Medulla oblongata (tissue), 1 donor: ENCODE measurements around the gene ITGA11.
"Not testable (repeated sequence)": the region's sequence is repeated elsewhere in the genome, so short reads cannot be mapped to it uniquely, and the experiment has no call there.

Experiments used
- DNase-seq: peaks from one replicate; pipeline ENCODE4 v3.0.0-alpha.2; 2015; ENCODE audit errors: extremely low spot score

Gene ITGA11

GRCh38 chr15:68425428-68426060 is 6.4 kb downstream of the ITGA11 start:
- no peak for DNase-seq

- DNase-seq, result no peak
Measured at GRCh38 chr15:68424754-68425390, 7.1 kb downstream of the ITGA11 start.

DNA sequence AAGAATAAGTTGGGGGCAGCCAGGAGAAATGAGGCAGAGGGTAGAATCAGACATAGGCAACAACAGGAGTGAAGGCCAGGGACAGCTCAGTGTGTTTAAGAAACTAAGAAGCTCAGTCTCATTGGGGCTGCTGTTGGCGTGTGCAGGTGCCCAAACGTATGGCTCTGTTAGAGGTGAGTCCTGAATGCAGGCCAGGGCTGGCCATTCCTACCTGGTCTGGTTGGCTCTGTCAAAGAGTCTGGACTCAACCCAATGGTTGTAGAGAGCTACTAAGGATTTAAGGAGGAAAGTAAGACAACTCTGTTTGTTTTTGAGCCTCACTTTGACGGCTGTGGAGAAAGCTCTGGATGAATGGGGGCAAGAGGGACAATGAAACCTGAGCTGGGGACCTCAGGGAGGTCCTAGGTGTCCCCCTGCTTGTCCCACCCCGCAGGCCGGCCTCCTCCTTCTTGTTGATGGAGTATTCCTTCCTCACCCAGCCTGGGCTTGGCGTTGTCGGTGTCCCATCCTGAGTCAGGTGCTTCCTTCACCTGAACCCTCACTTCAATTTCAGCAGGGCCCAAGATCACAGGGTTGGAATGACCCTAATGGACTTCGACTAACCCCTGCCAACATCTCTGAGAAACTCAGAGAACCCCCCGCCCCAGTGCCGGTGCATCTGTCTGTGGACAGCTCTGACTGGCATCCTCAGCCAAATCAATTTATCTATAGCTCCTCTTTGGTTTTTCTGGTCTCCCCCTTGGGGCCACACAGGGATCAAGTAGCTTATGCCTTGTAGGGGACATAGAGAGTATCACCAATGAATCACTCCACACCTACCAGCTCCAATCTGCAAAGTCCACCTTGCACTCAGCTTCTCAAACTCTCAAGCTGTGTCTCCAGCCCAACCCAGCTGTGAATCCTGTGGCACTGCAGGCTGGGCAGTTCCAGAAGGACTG is 8.3 kb downstream of the ITGA11 start:
- DNase-seq, result no peak

DNA sequence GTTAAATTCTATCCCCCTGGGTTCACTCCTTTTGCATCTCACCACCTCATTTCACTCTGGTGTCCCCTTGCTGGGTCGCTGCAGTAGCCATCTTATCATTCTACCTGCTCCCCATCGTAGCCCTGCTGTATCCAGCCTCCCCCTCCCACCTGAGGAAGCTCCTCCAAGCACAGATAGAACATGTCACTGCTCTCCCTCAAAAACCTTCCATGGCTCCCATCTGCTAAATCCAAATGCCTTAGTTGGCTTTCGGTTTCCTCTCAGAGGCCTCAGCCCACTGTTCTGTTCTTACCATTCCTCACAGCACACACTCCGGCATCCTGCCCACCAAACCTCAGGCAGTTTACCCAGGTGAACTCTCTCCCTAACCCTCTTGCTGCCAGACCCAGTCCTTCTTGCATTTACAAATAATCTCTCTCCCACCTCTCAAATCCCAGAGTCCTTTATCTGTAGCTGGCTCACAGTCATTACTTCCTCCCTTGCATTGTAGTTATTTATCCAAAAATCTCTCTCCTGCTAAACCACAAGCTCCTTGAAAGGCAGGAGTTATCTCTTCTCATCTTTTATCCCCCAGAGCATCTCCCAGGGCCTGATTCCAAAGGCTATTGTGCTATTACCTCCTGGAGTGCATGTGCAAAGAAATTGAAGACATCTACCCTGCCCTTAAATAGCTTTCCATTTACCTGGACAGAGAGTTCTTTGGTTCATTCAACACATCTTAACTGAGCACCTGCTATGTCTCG is 9.4 kb downstream of the ITGA11 start:
- not testable (repeated sequence) for DNase-seq

- no peak for DNase-seq
Measured at GRCh38 chr15:68421798-68422402, 10.1 kb downstream of the ITGA11 start.

DNA sequence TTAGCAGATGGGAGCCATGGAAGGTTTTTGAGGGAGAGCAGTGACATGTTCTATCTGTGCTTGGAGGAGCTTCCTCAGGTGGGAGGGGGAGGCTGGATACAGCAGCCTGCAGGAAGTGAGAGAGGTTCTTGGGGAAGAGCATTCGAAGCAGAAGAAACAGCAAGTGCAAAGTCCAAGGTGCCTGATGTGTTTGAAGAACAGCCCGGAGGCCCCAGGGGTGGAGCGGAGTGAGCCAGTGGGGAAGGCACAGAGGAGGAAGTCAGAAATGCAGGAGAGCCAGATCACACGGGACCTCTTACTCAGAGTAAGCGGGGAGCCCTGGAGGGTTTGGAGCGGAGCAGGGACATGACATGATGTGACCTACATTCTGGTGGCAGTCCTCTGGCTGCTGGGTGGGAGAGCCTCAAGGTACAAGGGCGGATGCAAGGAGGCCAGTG is 10.8 kb downstream of the ITGA11 start:
- DNase-seq, result no peak

DNA sequence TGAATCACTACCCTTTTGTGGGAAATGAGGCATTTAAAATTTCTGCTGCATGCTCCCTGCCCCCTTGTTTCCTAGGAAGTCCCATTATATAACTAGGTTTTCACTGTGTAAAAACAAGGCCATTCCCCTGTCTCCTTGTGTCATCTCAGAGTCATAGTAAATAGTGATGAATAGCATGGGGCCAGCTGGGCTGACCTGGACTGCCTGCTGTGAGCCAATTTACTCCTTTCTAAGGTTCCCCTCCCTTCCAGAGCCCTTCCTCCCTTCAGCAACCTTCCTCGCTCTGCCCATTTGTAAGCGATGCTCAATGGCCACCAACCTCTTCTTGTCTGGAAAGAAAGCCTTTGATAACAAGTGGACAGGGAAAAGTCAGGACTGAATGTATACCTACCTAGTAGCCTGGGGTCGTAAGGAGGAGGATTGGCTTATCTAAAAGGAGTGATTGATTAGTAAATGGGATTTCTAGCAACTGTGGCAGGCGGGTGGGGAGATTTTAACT is 11.7 kb downstream of the ITGA11 start:
- no peak for DNase-seq

GRCh38 chr15:68419301-68420175 is 12.4 kb downstream of the ITGA11 start:
- no peak for DNase-seq

- no peak for DNase-seq
Measured at GRCh38 chr15:68418611-68419161, 13.3 kb downstream of the ITGA11 start.

DNA sequence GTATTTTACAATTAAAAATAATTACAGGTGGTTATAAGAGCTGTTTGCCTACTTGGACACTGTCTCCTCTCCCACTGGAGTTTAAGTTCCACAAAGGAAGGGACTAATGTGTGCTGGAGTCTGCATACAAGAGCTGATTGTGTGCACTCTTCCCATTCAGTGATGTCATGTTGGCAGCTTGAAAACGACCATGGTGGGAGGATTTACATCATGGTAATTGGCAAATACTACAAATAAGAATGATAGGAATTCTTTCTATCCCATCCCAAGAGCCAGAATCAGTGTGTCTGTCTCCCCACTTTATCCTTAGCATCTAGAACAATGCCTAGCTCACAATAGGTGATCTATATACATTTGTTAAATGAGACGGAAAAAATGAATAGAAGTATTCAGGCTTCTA is 14.1 kb downstream of the ITGA11 start:
- no peak for DNase-seq

DNA sequence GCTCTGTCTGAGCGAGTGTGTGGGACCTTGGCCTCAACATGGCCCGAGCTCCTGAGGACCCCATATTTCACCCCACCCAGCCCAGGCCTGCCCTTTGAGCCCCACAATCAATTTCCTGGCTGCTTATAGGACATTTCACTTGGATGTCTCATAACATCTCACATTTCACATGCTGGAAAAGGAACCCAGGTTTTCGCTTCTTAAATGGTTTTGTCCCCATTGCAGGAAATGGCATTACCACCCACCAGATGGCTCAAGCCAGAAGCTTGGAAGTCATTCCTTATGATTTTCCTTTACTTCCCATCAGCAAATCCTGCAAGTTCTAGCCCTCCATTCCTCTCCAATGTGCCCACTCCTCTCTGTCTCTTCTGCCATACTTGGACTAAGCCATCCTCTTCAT is 14.9 kb downstream of the ITGA11 start:
- DNase-seq, result no peak

DNA sequence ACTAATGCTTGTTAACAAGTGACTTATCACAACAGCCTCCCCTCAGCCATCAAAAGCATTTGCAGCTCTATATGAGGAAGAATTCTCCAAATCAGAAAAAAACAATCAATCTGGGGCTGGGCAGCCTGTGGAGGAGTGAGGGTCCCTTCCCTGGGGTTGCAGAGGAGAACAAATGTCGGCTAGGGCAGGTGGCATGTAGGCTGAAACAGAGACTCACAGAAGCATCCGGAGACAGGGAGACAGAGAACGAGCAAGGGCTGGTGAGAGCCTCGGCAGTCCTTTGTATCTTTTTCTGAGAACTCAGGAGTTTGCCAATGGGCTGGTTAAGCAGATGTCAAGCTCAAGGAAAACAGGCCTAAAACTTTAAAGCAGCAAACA is 15.8 kb downstream of the ITGA11 start:
- DNase-seq, result no peak

GRCh38 chr15:68415501-68416157 is 16.3 kb downstream of the ITGA11 start:
- DNase-seq, result no peak

DNA sequence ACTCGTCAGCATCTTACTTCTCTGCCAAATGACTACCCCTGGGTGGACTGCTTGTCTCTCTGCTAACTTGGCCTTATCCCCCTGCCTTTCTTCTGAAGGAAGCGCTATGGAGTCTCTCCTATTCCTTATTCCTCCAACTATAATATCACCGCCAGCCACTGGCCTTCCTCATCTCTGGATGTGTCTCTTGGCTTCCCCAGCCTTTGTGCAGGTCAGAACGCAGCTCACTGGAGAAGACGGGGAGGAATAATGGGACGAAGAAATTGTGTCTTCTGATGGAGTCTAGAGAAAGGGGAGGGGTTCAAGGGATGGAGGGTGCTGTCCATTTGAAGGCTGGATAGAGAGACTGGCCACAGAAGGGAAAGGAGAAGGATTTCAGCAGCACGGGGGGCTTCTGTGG is 16.9 kb downstream of the ITGA11 start:
- no peak for DNase-seq

DNA sequence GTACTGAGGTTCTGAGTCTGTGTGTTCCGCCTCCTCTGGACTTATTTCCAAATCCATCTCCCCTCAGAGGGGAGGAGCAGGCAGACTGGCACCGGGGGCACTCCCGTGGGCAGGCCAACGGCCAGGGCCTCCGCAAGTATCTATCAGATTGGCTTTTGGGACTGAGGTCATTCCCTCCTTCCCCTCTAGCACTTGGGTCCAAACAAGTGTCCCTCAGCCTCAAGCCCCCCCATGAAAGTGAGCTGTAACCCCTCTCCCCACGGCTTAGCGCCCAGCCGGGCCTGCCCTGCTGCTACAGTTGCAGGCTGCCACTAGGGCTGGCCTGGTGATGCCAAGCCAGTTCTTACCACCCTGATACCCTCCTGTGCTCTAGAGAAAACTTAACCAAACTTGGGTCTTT is 17.4 kb downstream of the ITGA11 start:
- DNase-seq, result no peak

GRCh38 chr15:68414206-68414555 is 17.8 kb downstream of the ITGA11 start:
- DNase-seq, result no peak

GRCh38 chr15:68413363-68414205 is 18.4 kb downstream of the ITGA11 start:
- no peak for DNase-seq

- DNase-seq, result no peak
Measured at GRCh38 chr15:68412218-68412617, 19.7 kb downstream of the ITGA11 start.

DNA sequence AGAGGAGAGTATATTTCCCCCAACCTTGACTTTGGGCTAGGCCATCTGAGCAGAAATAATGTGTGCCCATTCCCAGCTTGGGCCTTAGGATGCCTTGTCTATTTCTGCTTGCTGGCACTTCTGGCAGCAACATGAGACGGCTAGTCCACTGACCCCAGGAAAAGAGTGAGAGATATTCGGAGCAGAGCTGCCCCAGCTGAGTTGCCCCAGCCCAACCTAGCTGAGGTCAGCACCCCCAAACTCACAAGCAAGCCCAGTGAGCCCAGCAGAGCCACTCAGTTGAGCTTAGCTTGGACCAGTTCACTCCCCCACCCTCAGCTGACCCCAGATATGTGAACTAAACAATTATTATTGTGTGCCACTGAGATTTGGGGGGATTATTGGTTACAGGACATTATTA is 20.2 kb downstream of the ITGA11 start:
- DNase-seq, result no peak
